Esophagus squamous epithelium (tissue), 4 donors: ENCODE measurements around the gene TSHZ2.

Source experiments
- CTCF ChIP-seq, 6 experiments: fragments of 450-650 bp in 4 of 6; fragments of 200-600 bp in 2 of 6; sonication (generic) in 2 of 6; IDR thresholded peaks; one replicate each; pipeline ENCODE4 v1.5.1; 2016 to 2019; ENCODE audit warnings: antibody characterized with exemption in 6 of 6, mild to moderate bottlenecking in 4 of 6, moderate library complexity in 4 of 6
- POLR2A ChIP-seq, 4 donors: fragments of 450-650 bp; IDR thresholded peaks; one replicate each; pipeline ENCODE4 v1.6.1; 2017; ENCODE audit warnings: antibody characterized with exemption in 4 of 4, mild to moderate bottlenecking in 4 of 4, moderate library complexity in 3 of 4

DNA sequence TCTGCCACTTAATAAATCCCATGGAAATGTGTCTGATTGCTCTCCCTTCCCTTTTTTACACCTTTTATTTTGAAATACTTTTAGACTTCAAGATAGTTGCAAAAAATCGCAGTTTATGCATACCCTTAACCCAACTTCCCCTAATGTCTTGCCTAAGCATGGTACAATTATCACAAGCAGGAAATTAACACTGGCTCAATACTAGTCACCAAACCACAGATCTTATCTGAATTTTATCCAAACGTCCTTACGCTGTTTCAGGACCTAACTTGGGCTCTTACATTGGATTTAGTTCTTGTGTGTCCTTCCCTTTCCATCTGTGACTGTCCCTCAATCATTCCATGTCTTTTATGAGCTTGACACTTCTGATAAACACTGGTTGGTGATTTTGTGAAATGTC lies 475.2 kb downstream of the TSHZ2 start:
- TF ChIP-seq CTCF (IDR thresholded peaks at IDR 0.05) (no peak), POLR2A (IDR thresholded peaks at IDR 0.05) (no peak)
